Choroid plexus epithelial cell (primary cell): Measurements from ENCODE around the gene MROH2B.

Source experiments
- DNase-seq: peaks from one replicate; pipeline ENCODE4 v3.0.0-alpha.2; 2010; ENCODE audit warnings: low read depth
- H3K4me3 ChIP-seq: 2 replicates; pipeline ENCODE4 v1.5.1; 2011; ENCODE audit warnings: low read depth, mild to moderate bottlenecking, control low read depth, low read length, moderate library complexity
- CTCF ChIP-seq: conservative IDR thresholded peaks from 2 replicates; pipeline ENCODE4 v1.5.1; 2011; ENCODE audit warnings: low read depth, mild to moderate bottlenecking, control low read depth, inconsistent platforms, low read length, moderate library complexity

The MROH2B gene

GRCh38 chr5:41102341-41102740 lies 31.2 kb upstream of the MROH2B start:
- no peak overlapping the region for H3K4me3 ChIP-seq
- no peak for TF ChIP-seq CTCF
- DNase-seq: no peak

- no peak for DNase-seq
- TF ChIP-seq CTCF: no peak
- H3K4me3 ChIP-seq: no peak overlapping the region
These were observed 26.5 kb upstream of the MROH2B start for GRCh38 chr5:41097642-41098041.

DNA sequence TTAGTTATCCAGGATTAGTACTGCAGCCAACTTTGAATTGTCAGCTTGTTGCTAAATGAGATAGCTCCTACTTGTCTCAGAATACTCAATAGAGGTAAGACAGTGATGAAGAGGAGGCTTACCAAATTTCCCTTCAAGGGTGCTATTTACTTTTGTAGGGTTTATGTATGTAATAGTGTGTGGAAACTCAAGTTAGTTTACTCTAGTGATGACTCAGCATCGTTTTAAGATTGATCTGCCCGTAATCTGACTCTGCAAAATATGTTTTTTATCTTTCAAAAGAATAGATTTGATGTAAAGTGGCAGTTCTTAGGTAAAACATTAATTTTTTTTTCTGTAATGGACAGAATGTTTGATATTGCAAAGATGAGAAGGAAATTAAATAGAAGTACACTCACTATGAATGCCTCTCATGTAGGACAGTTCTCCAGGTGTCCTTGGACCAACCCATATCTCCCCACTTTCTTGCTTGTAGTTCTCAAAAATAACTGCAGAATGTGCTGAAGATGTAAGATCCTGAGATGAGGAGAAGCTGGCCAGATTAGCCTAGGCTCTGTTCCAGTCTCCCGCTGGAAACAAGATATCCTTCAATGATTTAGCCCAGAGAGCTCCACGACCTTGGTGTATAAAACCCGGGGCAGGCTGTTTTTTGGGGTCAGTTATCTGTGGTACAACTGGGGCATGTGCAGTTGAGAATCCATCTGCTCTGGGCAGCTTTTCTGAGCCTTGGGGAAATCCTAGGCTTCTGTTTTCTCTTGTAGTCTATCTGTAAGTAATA lies 24.4 kb upstream of the MROH2B start:
- H3K4me3 ChIP-seq: no peak overlapping the region
- DNase-seq: peak; percentile 9
- TF ChIP-seq CTCF: no peak

DNA sequence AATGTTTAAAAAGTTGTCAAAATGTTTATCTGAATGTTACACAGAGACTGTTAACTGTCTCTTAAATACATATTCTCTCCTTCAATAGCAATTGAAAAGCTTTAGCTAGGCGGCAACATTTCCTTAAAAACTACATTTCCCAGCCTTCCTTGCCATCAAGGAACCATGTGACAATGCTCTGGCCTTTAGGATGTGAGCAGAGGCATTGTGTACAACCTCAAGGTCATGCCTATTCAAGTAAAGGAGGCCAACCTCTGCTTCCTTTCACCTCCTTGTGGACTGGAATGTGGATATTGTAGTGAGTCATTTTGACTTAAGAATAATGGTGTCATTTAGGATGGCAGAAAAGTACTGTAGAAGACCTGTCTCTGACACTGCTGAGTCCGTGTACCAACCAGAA lies 23.7 kb upstream of the MROH2B start:
- DNase-seq: peak; percentile 27
- TF ChIP-seq CTCF: no peak
- H3K4me3 ChIP-seq: no peak overlapping the region

DNA sequence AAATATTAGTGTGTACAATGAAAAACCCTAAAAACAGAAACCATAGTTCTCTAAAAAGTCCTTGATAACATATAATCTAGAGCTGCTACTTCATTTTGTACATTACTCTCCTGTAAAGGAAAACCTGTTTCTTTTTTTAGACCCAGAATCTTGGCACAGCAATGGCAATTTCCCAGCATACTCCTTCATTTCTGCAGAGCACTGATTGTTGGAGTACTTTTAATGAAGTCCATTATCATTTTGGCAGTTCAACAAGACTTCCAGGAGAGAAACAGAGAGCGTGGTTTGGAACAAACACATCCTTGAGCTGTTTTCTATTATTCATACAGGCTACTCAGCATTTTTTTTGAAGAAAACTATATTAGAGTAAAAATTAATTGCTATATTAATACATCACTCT lies 22.7 kb upstream of the MROH2B start:
- TF ChIP-seq CTCF: no peak
- H3K4me3 ChIP-seq: no peak overlapping the region
- no peak for DNase-seq

DNA sequence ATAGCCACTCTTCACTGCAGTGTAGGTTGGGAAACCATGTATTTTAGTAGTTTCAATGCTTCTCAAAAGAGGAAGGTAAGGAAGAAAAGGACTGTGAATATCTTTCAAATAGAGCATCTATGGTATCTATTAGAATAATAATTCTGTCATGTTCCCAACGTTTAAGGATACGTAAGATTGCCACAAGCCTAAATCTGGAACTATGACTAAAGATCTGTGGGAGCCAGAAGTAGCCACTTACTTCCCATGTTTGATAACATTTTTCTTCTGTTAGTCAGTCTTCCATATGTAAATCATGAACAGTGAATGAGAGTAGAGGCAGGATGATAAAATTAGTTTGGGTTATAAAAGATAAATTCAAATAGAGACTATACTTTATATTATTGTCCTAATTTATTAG lies 16.3 kb upstream of the MROH2B start:
- DNase-seq: peak; percentile 77
- no peak for TF ChIP-seq CTCF
- H3K4me3 ChIP-seq: no peak overlapping the region

GRCh38 chr5:41083306-41083705 lies 12.2 kb upstream of the MROH2B start:
- DNase-seq: peak; percentile 23
- H3K4me3 ChIP-seq: no peak overlapping the region
- no peak for TF ChIP-seq CTCF
